NCI-H2107 treated with DMSO at 0.1 percent for 48 hours (cell line): ENCODE measurements around the gene TSKU.
"Not testable (repeated sequence)": the region's sequence is repeated elsewhere in the genome, so short reads cannot be mapped to it uniquely, and the experiment has no call there.

Experiments used
- DNase-seq: peaks from one replicate; lab custom pipeline; 2025; ENCODE audit not compliant: unreplicated experiment; lab: John Stamatoyannopoulos, UW

The TSKU gene

GRCh38 chr11:76787911-76788596 lies 4.9 kb downstream of the TSKU start:
- no peak for DNase-seq

GRCh38 chr11:76788661-76789442 lies 5.7 kb downstream of the TSKU start:
- DNase-seq = no peak

GRCh38 chr11:76789443-76789719 lies 6.2 kb downstream of the TSKU start:
- no peak for DNase-seq

GRCh38 chr11:76790251-76790650 lies 7.1 kb downstream of the TSKU start:
- DNase-seq = no peak

- DNase-seq = not testable (repeated sequence)
Observed at GRCh38 chr11:76791002-76791770, 8.0 kb downstream of the TSKU start.

- no peak for DNase-seq
Observed at GRCh38 chr11:76791861-76792260, 8.7 kb downstream of the TSKU start.

GRCh38 chr11:76792505-76793264 lies 9.5 kb downstream of the TSKU start:
- no peak for DNase-seq

- peak; percentile 66 for DNase-seq
Observed at GRCh38 chr11:76793391-76794291, 10.5 kb downstream of the TSKU start.

GRCh38 chr11:76794371-76795289 lies 11.5 kb downstream of the TSKU start:
- DNase-seq = no peak

GRCh38 chr11:76795290-76795935 lies 12.3 kb downstream of the TSKU start:
- DNase-seq = no peak

GRCh38 chr11:76795936-76796441 lies 12.8 kb downstream of the TSKU start:
- DNase-seq = no peak

GRCh38 chr11:76796511-76797198 lies 13.5 kb downstream of the TSKU start:
- DNase-seq = no peak

GRCh38 chr11:76797341-76798201 lies 14.4 kb downstream of the TSKU start:
- DNase-seq = no peak

- no peak for DNase-seq
Observed at GRCh38 chr11:76798202-76798581, 15.0 kb downstream of the TSKU start.

- no peak for DNase-seq
Observed at GRCh38 chr11:76798671-76799065, 15.5 kb downstream of the TSKU start.

- no peak for DNase-seq
Observed at GRCh38 chr11:76799066-76799804, 16.1 kb downstream of the TSKU start.
